Loucy (cell line): Measurements from ENCODE around the gene FKBP15.

Experiments used
- EZH2phosphoT487 ChIP-seq: fragments of 200-600 bp; IDR thresholded peaks from 2 replicates; pipeline ENCODE4 v1.6.1; 2018; ENCODE audit warnings: antibody characterized with exemption, mild to moderate bottlenecking, moderate library complexity, borderline replicate concordance
- TF ChIP-seq, protein P1 (sequence below): fragments of 200-600 bp; sonication (generic); conservative IDR thresholded peaks from 2 replicates; pipeline ENCODE4 v1.5.1; 2014; ENCODE audit warnings: mild to moderate bottlenecking, antibody characterized with exemption, low read length

DNA sequence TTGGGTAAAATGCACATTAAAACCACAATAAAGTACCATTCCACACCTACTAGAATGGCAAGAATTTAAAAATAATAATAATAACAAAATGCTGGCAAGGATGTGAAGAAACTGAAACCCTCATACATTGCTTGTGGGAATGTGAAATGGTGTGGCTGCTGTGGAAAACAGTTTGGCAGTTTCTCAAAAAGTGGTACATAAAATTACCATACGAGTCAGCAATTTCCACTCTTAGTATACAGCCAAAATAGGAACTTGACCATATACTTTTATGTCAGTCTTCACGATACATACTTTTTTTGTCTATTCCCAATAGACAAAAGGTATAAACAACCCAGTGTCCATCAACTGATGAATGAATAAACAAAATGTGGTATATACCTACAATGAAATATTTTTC is 15.6 kb downstream of the FKBP15 start:
- TF ChIP-seq, protein P1, sequence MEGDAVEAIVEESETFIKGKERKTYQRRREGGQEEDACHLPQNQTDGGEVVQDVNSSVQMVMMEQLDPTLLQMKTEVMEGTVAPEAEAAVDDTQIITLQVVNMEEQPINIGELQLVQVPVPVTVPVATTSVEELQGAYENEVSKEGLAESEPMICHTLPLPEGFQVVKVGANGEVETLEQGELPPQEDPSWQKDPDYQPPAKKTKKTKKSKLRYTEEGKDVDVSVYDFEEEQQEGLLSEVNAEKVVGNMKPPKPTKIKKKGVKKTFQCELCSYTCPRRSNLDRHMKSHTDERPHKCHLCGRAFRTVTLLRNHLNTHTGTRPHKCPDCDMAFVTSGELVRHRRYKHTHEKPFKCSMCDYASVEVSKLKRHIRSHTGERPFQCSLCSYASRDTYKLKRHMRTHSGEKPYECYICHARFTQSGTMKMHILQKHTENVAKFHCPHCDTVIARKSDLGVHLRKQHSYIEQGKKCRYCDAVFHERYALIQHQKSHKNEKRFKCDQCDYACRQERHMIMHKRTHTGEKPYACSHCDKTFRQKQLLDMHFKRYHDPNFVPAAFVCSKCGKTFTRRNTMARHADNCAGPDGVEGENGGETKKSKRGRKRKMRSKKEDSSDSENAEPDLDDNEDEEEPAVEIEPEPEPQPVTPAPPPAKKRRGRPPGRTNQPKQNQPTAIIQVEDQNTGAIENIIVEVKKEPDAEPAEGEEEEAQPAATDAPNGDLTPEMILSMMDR, result no peak
- no peak for TF ChIP-seq EZH2phosphoT487
